SK-N-SH treated with all-trans-retinoic acid at 6 μM for 48 hours (cell line): ENCODE measurements around the gene ADARB2.

Experiments
- ATAC-seq: fragments of 200-7000 bp; cut with Tn5 transposase; 3 replicates; pipeline ENCODE4 v1.9.1; 2020; ENCODE audit warnings: mild to moderate bottlenecking, moderate library complexity
- ARNTL ChIP-seq: fragments of 450-650 bp; formaldehyde crosslinking; IDR thresholded peaks from 2 replicates; pipeline ENCODE4 v1.5.0; 2020; ENCODE audit warnings: low read depth, mild to moderate bottlenecking, moderate library complexity, borderline replicate concordance
- BACH2 ChIP-seq: fragments of 250-450 bp; sonication (Bioruptor Pico); IDR thresholded peaks from 2 replicates; pipeline ENCODE4 v1.9.0; 2021; ENCODE audit warnings: mild to moderate bottlenecking, borderline replicate concordance
- CREB5 ChIP-seq: fragments of 250-450 bp; sonication (Bioruptor Pico); IDR thresholded peaks from 2 replicates; pipeline ENCODE4 v1.5.1; 2020; ENCODE audit warnings: low read depth, mild to moderate bottlenecking, moderate library complexity
- CSDC2 ChIP-seq: fragments of 250-450 bp; sonication (Bioruptor Pico); IDR thresholded peaks from 2 replicates; pipeline ENCODE4 v1.5.0; 2020; ENCODE audit warnings: mild to moderate bottlenecking, moderate library complexity
- CSRNP3 ChIP-seq: fragments of 250-450 bp; sonication (Bioruptor Pico); IDR thresholded peaks from 2 replicates; pipeline ENCODE4 v1.5.1; 2021; ENCODE audit warnings: mild to moderate bottlenecking, moderate library complexity
- ESRRG ChIP-seq: fragments of 250-450 bp; sonication (Bioruptor Pico); IDR thresholded peaks from 2 replicates; pipeline ENCODE4 v1.6.1; 2021; ENCODE audit warnings: mild to moderate bottlenecking
- GLIS3 ChIP-seq: fragments of 250-450 bp; sonication (Bioruptor Pico); IDR thresholded peaks from 2 replicates; pipeline ENCODE4 v1.5.0; 2020; ENCODE audit warnings: mild to moderate bottlenecking, moderate library complexity
- ISL1 ChIP-seq: fragments of 250-450 bp; sonication (Bioruptor Pico); IDR thresholded peaks from 2 replicates; pipeline ENCODE4 v2.1.2; 2022; ENCODE audit warnings: mild to moderate bottlenecking, moderate library complexity
- OSR1 ChIP-seq: fragments of 250-450 bp; sonication (Bioruptor Pico); IDR thresholded peaks from 2 replicates; pipeline ENCODE4 v1.8.0; 2022; ENCODE audit warnings: moderate library complexity, mild to moderate bottlenecking, inconsistent platforms
- PATZ1 ChIP-seq: fragments of 250-450 bp; sonication (Bioruptor Pico); IDR thresholded peaks from 2 replicates; pipeline ENCODE4 v1.8.0; 2020; ENCODE audit warnings: mild to moderate bottlenecking, moderate library complexity, borderline replicate concordance
- POU6F1 ChIP-seq: fragments of 250-450 bp; sonication (Bioruptor Pico); IDR thresholded peaks from 2 replicates; pipeline ENCODE4 v1.8.0; 2021; ENCODE audit warnings: low read depth, mild to moderate bottlenecking, moderate library complexity, borderline replicate concordance
- PPARA ChIP-seq: fragments of 250-450 bp; sonication (Bioruptor Pico); IDR thresholded peaks from 2 replicates; pipeline ENCODE4 v1.5.0; 2020; ENCODE audit warnings: mild to moderate bottlenecking, borderline replicate concordance
- RARB ChIP-seq: fragments of 250-450 bp; sonication (Bioruptor Pico); IDR thresholded peaks from 2 replicates; pipeline ENCODE4 v1.8.0; 2021; ENCODE audit warnings: mild to moderate bottlenecking, moderate library complexity
- SNAI2 ChIP-seq: fragments of 250-450 bp; sonication (Bioruptor Pico); IDR thresholded peaks from 2 replicates; pipeline ENCODE4 v1.5.0; 2020; ENCODE audit warnings: mild to moderate bottlenecking, moderate library complexity
- TOX ChIP-seq: fragments of 250-450 bp; sonication (Bioruptor Pico); IDR thresholded peaks from 2 replicates; pipeline ENCODE4 v1.8.0; 2021; ENCODE audit warnings: mild to moderate bottlenecking, moderate library complexity, borderline replicate concordance
- TSHZ2 ChIP-seq: fragments of 250-450 bp; sonication (Bioruptor Pico); IDR thresholded peaks from 2 replicates; pipeline ENCODE4 v1.5.0; 2020; ENCODE audit warnings: mild to moderate bottlenecking, moderate library complexity
- ZC3H10 ChIP-seq: fragments of 250-450 bp; sonication (Bioruptor Pico); IDR thresholded peaks from 2 replicates; pipeline ENCODE4 v1.5.1; 2021; ENCODE audit warnings: mild to moderate bottlenecking, moderate library complexity
- ZFP3 ChIP-seq: fragments of 250-450 bp; sonication (Bioruptor Pico); IDR thresholded peaks from 2 replicates; pipeline ENCODE4 v1.5.0; 2020; ENCODE audit warnings: mild to moderate bottlenecking, moderate library complexity
- ZFP30 ChIP-seq: fragments of 450-650 bp; formaldehyde crosslinking; IDR thresholded peaks from 2 replicates; pipeline ENCODE4 v1.5.0; 2022; ENCODE audit warnings: mild to moderate bottlenecking, moderate library complexity
- ZNF565 ChIP-seq: fragments of 450-650 bp; formaldehyde crosslinking; conservative IDR thresholded peaks from 2 replicates; pipeline ENCODE4 v1.5.0; 2020; ENCODE audit warnings: low read depth, mild to moderate bottlenecking, moderate library complexity
- ZNF70 ChIP-seq: fragments of 450-650 bp; formaldehyde crosslinking; IDR thresholded peaks from 2 replicates; pipeline ENCODE4 v1.5.0; 2020; ENCODE audit warnings: mild to moderate bottlenecking, moderate library complexity
- ZNF8 ChIP-seq: fragments of 450-650 bp; formaldehyde crosslinking; IDR thresholded peaks from 2 replicates; pipeline ENCODE4 v1.5.0; 2020; ENCODE audit warnings: mild to moderate bottlenecking, moderate library complexity

The ADARB2 gene

GRCh38 chr10:1467334-1468076 is 269.8 kb downstream of the ADARB2 start:
- no peak for TF ChIP-seq CSRNP3 (CRISPR knock-in tag)
- TF ChIP-seq BACH2 (CRISPR knock-in tag) = no peak
- TF ChIP-seq OSR1 = no peak
- no peak for TF ChIP-seq ISL1 (CRISPR knock-in tag)
- TF ChIP-seq ESRRG (CRISPR knock-in tag) = no peak
- no peak for TF ChIP-seq ZNF565
- no peak for TF ChIP-seq ZFP3 (CRISPR knock-in tag)
- no peak for TF ChIP-seq TOX
- no peak for TF ChIP-seq GLIS3
- TF ChIP-seq RARB (CRISPR knock-in tag) = no peak
- TF ChIP-seq PPARA = no peak
- no peak for TF ChIP-seq PATZ1 (CRISPR knock-in tag)
- TF ChIP-seq POU6F1 (CRISPR knock-in tag) = no peak
- TF ChIP-seq TSHZ2 (CRISPR knock-in tag) = no peak
- no peak for TF ChIP-seq ZFP30 (CRISPR knock-in tag)
- TF ChIP-seq SNAI2 (CRISPR knock-in tag) = no peak
- ATAC-seq = no peak

- no peak for ATAC-seq
- no peak for TF ChIP-seq ZNF70 (CRISPR knock-in tag)
- no peak for TF ChIP-seq ZNF565
- no peak for TF ChIP-seq ESRRG (CRISPR knock-in tag)
- TF ChIP-seq ZC3H10 = no peak
- TF ChIP-seq GLIS3 = no peak
- no peak for TF ChIP-seq ZNF8 (CRISPR knock-in tag)
- TF ChIP-seq BACH2 (CRISPR knock-in tag) = no peak
- TF ChIP-seq ZFP30 (CRISPR knock-in tag) = no peak
- no peak for TF ChIP-seq PPARA
- no peak for TF ChIP-seq ISL1 (CRISPR knock-in tag)
- no peak for TF ChIP-seq CREB5 (CRISPR knock-in tag)
Measured at GRCh38 chr10:1465993-1466764, 271.1 kb downstream of the ADARB2 start.

- no peak for ATAC-seq
- TF ChIP-seq BACH2 (CRISPR knock-in tag) = no peak
- no peak for TF ChIP-seq ZFP30 (CRISPR knock-in tag)
- TF ChIP-seq CREB5 (CRISPR knock-in tag) = no peak
- no peak for TF ChIP-seq CSDC2
- no peak for TF ChIP-seq ISL1 (CRISPR knock-in tag)
- no peak for TF ChIP-seq ARNTL (CRISPR knock-in tag)
- TF ChIP-seq TSHZ2 (CRISPR knock-in tag) = no peak
- TF ChIP-seq ZNF70 (CRISPR knock-in tag) = no peak
- TF ChIP-seq RARB (CRISPR knock-in tag) = no peak
Measured at GRCh38 chr10:1465418-1465911, 271.9 kb downstream of the ADARB2 start.
